IPS-11a (cell line): ENCODE data around the gene BTBD17.
A peak's percentile ranks its signal among the peaks of the same experiment; 100 is the strongest.

ENCODE experiments used
- H3K4me3 ChIP-seq: one replicate; pipeline ENCODE4 v1.5.1; 2013; ENCODE audit warnings: low read depth, low read length, control low read depth

Gene BTBD17

DNA sequence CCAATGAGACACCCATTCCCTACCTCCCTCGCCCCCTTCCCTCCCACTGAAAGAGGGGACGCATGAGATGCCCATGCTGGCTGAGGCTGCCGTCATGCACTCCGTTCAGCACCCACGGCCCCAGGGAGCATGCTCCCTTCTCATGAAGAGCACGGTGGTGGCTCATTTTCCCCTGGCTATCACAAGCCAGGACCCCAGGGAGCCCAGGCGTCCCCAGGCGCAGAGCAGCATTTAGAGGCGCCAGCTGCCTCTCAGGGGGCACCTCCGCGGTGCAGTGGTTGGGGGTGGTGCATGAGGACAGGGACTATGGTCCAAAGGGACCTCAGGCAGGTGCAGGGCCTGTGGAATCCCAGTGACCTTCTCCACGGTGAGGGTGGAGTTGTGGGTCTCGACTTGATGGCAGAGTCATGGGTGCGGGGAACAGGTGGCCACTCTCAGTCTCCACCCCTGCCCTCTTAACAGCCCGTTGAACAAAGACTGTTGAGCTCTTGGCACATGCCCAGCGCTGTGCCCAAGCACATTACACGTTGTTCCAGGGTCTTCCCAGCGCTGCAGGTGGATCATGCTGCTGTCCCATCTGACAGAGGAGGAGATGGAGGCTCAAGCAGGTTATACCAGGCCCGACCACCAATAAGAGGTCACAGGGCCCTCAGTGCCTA, 22.0 kb downstream of the BTBD17 start:
- H3K4me3 ChIP-seq, result no peak overlapping the region

DNA sequence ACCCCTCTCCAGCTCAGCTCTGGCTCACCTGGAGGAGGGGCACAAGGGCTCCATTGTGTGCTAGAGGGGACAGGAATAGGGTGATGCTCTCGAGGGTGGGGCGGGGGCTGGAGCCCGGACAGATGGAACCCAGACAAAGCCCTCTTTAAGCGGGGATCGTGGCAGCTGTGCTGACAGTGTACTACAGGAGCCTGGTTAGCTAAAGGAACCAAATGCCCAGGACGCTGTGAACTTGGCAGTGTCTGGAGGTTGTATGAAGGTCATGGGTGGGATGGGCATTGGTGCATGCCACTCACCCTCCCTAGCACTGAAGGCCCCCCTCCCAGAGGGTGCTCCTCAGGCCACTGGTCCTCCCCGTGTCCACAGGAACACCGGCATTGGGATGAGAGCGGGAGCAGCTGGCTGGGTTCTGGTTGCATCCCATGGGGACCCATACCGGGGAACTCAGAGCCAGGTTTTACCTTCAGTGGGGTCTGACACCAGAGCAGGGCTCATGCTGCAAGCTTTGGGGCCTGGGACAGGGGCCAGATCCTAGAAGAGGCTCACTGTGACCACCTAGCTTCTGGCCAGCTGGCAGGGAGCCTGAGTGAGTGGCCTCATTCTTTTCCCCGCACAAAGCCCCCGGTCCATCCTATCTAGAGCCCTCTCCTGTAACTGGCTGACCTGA, 23.7 kb downstream of the BTBD17 start:
- H3K4me3 ChIP-seq, result no peak overlapping the region

- H3K4me3 ChIP-seq, result no peak overlapping the region
These were observed 25.4 kb downstream of the BTBD17 start for GRCh38 chr17:74336307-74336706.

DNA sequence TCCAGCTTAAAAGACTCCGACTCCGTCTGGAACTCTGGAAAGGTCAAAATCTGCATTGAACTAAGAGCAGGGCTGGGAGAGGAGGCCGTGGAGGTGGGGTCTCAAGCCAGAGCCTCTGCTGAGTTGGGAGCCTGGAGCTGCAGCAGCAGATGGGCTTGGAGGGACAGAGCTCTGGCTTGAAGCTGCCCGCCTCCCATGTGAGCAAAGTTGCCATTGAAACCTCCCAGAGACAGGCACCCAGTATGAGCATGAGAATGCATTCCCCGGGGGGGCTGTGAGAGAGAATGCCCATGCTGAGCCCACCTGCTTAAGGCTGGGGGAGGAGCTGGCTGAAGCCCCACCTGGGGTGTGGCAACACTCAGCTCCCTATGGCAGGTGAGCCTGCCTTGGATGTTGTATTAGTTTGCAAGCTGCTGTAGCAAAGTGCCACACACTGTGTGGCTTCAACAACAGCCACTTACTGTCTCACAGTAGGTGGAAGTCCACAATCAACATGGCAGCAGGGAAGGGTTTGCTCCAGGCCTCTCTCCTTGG, 26.1 kb downstream of the BTBD17 start:
- H3K4me3 ChIP-seq, result no peak overlapping the region

- no peak overlapping the region for H3K4me3 ChIP-seq
These were observed 27.2 kb downstream of the BTBD17 start for GRCh38 chr17:74334393-74335039.

DNA sequence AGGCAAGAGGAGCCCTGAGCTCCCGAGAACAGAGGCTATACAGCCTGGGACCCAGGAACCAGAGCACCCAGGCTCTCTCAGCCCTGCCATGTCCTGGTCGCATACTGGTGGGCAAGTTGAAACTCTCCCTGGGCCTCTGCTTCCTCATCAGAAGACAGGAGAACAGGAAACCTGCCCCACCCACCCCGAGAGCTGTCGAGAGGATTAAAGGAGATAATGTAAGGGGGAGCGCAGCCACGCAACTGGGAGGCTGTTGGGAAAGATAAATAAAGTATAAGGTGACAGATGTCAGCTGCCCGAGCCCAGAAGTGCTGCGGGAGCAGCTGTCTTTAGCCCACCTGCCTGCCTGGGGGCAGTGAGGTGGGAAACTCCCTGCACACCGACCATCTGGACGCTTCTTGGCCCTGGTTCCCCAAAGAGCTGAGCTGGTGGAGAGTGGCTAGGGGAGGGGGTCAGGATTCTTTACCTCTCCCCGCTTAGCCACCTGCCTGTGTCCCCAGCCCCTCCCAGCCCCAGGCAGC, 28.8 kb downstream of the BTBD17 start:
- no peak overlapping the region for H3K4me3 ChIP-seq

GRCh38 chr17:74332017-74332650, 29.5 kb downstream of the BTBD17 start:
- no peak overlapping the region for H3K4me3 ChIP-seq

GRCh38 chr17:74330446-74330845, 31.2 kb downstream of the BTBD17 start:
- H3K4me3 ChIP-seq, result no peak overlapping the region

GRCh38 chr17:74329378-74329777, 32.3 kb downstream of the BTBD17 start:
- H3K4me3 ChIP-seq, result no peak overlapping the region

DNA sequence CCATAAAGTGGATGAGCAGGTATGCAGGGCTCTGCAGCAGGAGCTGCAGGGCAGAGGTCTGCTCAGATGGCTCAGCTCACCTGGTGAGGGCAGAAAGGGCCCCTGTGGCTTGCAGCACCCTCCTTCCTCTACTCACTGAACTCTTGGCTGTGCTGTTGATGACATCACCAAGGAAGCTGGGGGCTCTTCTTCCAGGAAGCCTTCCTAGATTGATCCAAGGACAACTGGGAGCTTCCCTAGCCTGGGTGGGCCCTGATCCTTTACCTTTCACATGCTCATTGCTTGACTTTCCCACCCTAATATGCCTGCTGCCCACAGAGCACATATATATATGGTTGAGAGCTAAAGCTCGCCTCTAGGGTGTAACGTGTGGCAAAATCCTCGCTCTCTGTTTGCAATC, 33.2 kb downstream of the BTBD17 start:
- H3K4me3 ChIP-seq, result no peak overlapping the region

DNA sequence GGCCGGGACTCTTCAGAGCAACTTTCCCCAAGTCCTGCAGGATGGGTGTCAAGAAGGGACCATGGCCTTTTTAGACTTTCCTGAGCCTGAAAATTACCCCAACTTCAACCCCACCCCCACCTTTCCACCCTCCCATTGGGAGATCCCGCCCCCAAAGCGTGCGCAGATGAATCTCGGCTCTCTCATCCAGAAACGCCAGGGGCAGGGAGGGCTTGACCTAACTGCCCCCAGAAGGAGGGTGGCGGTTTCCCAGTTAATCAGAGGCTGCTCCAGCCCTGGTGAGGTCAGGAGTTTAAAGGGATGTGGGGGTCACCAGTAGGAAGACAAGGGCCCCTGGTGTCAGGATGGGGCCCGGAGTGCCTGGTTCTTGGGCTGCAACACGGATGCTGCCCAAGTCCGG, 35.2 kb downstream of the BTBD17 start:
- peak overlapping the region; percentile 47 for H3K4me3 ChIP-seq

DNA sequence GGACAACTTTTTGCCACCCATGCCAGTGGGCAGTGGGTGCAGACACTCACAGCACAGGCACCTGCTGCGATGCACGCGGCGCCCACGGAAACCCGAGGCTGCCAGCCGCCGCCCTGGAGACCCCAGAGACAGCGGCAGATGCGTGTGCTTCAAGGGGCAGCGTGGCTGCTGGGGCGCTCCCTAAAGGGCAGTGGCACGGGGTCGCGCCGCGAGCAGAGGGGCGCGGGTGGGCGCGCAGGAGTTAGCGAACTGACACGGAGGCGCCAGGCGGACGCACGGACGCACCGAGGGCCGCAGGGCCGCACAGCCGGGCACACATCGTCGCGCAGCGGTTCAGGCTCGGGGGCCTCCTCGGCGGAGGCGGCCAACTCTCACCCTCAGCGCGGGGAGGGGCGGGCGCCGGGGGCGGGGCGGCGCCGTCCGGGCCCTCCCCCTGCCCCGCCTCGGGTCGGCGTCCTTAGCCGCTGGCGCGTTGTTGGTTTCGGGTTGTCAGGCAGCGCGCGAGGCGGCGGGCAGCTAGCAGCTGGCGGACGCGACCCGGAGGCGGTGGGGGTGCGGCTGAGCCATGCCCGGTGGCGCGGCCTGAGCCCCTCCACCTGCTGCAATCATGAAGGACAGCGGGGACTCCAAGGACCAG, 35.8 kb downstream of the BTBD17 start, which contains the start of gene KIF19:
Gene KIF19 (plus strand): TSS at position 484 of the 637 bp plus-strand sequence. CDS start 124 bp downstream, at position 608.
- peak within 1 kb of the TSS; percentile 47 for H3K4me3 ChIP-seq

DNA sequence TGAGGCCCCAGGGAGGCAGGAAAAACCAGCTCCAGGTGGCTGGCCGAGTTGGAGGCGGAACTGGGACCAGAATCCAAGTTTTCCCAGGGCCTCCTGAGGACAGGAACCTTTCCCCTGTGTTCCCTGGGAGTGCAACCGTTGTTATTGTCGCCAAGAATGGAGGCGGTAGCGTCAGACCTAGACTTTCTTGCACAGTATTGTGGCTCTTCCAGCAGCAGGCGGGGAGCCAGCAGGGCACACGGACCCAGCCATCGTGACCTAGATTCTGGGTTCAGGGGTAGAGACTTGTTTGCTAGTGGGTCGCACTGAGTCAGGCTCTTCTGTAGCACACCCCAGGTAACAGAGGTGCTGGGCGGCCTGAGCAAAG, 36.3 kb downstream of the BTBD17 start:
- H3K4me3 ChIP-seq, result no peak overlapping the region

GRCh38 chr17:74324521-74324920, 37.1 kb downstream of the BTBD17 start:
- H3K4me3 ChIP-seq, result no peak overlapping the region

- H3K4me3 ChIP-seq, result no peak overlapping the region
These were observed 43.3 kb downstream of the BTBD17 start for GRCh38 chr17:74318391-74318790.

- H3K4me3 ChIP-seq, result no peak overlapping the region
These were observed 44.6 kb downstream of the BTBD17 start for GRCh38 chr17:74317071-74317470.

DNA sequence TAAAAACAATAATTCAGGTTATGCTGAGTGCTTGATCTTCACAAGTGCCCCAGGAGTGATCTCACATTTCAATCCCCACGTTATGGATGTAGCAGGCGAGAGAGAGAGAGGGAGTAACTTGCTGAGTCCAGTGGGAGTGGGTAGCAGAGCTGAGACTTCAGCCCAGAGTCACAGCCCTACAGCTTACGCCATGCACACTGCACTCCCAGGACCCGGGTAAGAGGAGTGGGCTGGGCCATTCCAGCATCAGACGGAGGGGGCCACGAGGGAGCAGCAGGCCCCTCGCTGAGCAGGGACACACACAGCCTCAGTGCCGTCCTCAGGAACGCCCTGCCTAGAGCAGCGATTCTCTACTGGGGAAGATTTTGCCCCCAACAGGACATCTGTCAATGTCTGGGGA, 45.4 kb downstream of the BTBD17 start:
- no peak overlapping the region for H3K4me3 ChIP-seq

- no peak overlapping the region for H3K4me3 ChIP-seq
These were observed 46.8 kb downstream of the BTBD17 start for GRCh38 chr17:74314877-74315276.

DNA sequence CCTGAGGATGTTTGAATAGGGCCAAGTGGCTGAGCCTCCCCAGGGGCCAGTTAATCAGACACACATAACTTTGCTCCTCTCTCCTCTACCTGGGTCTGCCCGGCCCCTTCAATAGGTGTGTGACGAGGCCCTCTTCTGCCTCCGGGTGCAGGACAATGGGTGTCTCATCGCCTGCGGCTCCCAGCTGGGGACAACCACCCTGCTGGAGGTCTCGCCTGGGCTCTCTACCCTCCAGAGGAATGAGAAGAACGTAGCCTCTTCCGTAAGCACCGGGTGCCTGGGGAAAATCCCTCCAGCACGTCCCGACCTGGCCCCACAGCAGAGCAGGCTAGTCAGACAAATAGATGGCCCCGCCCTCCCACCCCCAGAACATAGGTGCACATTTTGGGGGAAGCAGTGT, 51.8 kb downstream of the BTBD17 start:
- H3K4me3 ChIP-seq, result no peak overlapping the region

- no peak overlapping the region for H3K4me3 ChIP-seq
These were observed 53.5 kb downstream of the BTBD17 start for GRCh38 chr17:74307984-74308773.
